Breast epithelium (tissue), 4 donors: ENCODE measurements around the gene RPL37A. TPM values are rescaled to one million over a fixed set of nuclear protein-coding genes. Genes with fewer than 3 reads are reported as not detected.

Experiments
- DNase-seq, 2 donors: peaks; one replicate each; pipeline ENCODE4 v3.0.0-alpha.2; 2019; ENCODE audit warnings: low spot score in 2 of 2
- H3K27ac ChIP-seq, 2 donors: fragments of 200-600 bp; sonication (generic) in 1 of 2; one replicate each; pipeline ENCODE4 v1.5.1; 2016 to 2019; ENCODE audit warnings: mild to moderate bottlenecking in 1 of 2
- H3K27me3 ChIP-seq, 2 donors: fragments of 200-600 bp; sonication (generic) in 1 of 2; one replicate each; pipeline versions ENCODE4 v1.5.1 to v1.6.0; 2017 to 2019; ENCODE audit warnings: control low read depth in 1 of 2, mild to moderate bottlenecking in 1 of 2
- H3K36me3 ChIP-seq: fragments of 200-600 bp; one replicate; pipeline ENCODE4 v1.5.1; 2019
- H3K4me1 ChIP-seq, 2 donors: fragments of 200-600 bp; sonication (generic); one replicate each; pipeline ENCODE4 v1.5.1; 2016 to 2019; ENCODE audit warnings: control low read depth in 1 of 2
- H3K4me3 ChIP-seq, 3 donors: fragments of 200-600 bp; sonication (generic); 1 replicate in 2 of 3; 2 replicates in 1 of 3; pipeline ENCODE4 v1.5.1; 2016 to 2019; ENCODE audit warnings: mild to moderate bottlenecking in 3 of 3, moderate library complexity in 2 of 3
- H3K9me3 ChIP-seq, 2 donors: fragments of 200-600 bp; sonication (generic) in 1 of 2; one replicate each; pipeline ENCODE4 v1.5.1; 2016 to 2019; ENCODE audit warnings: control low read depth in 1 of 2
- CTCF ChIP-seq, 3 donors: fragments of 450-650 bp; IDR thresholded peaks; one replicate each; pipeline ENCODE4 v1.5.1; 2016 to 2017; ENCODE audit warnings: antibody characterized with exemption in 3 of 3, mild to moderate bottlenecking in 3 of 3, moderate library complexity in 3 of 3
- POLR2A ChIP-seq: fragments of 450-650 bp; IDR thresholded peaks from one replicate; pipeline ENCODE4 v1.6.1; 2016; ENCODE audit warnings: antibody characterized with exemption, mild to moderate bottlenecking, moderate library complexity
- POLR2AphosphoS5 ChIP-seq, 3 donors: sonication (generic); formaldehyde crosslinking; IDR thresholded peaks; one replicate each; pipeline ENCODE4 v1.6.1; 2017; ENCODE audit warnings: antibody characterized with exemption in 3 of 3
- intact Hi-C: fragments of 100-400 bp; cut with DNase I; formaldehyde crosslinking; loops from one replicate; pipeline ENCODE4 v1.15.1; 2023; ENCODE audit warnings: low total_unique reads
- total RNA-seq, 3 donors: library from RNA; depleted of rRNA; stranded (reverse); fragments of >200 nt; gene quantifications; one replicate each; pipeline ENCODE4 v1.1.0, GENCODE V29; 2016

The RPL37A gene
- total RNA-seq, 3 donors from 2014 or later, result 1,604 to 2,277 (median 1,692) TPM

DNA sequence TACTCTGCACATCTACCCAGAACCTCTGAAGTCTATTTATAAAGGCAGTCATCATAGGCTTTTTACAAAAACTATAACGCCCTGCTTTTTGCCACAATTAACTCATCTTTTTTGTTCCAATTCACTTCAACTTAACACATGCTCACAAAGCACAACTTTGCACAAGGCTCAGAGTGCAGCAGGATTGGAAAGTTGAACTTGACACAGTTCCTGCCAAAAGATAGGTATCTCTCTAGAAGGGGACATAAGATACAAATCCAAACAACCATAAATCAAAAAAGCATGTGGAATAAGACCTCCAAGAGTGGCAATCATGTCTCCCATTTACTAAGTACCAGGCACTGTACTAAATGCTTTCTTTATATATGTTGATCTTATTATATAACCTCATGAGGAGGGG is 36.2 kb downstream of the RPL37A start:
- Histone ChIP-seq H3K4me3 (no peak overlapping the region), H3K9me3 (no peaks in the 10 kb centered on the region), H3K27me3 (no peaks in the 10 kb centered on the region), H3K4me1 (peaks cover 7 to 18% of the 10 kb centered on the region in 2 donors), H3K36me3 (no peaks in the 10 kb centered on the region), H3K27ac (peak overlapping the region; percentile 83 to 89)
- intact Hi-C loops, result no loop called here
- TF ChIP-seq CTCF (IDR thresholded peaks at IDR 0.05), result no peak
- TF ChIP-seq POLR2AphosphoS5 (IDR thresholded peaks at IDR 0.05), result no peak
- no peak for TF ChIP-seq POLR2A
- DNase-seq, result no peak

DNA sequence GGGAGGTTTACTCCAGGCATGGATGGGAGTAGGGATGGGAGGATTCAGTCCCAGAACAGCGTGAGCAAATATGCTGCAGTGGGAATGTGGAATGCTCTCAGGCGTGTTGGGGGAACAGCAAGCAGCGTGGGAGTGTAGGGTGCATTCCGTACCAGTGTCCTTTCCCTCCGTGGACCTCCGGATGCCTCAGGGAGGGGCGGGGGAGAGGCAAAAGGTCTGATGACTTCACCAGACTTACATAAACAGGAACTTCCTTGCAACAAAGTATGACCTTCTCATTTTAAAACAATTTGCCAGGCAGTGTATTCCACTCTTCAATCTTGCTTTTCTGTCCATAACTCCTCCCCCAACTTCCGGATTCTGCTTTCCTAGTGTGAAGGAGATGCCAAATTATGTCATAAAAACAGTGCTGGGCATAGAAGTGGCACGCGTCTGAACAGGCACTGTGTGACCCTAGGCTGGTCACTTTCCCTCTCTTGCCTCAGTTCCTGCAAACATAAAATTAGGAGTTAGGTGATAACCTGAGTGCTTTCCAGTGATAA is 36.9 kb downstream of the RPL37A start:
- Histone ChIP-seq H3K36me3 (no peaks in the 10 kb centered on the region), H3K9me3 (no peaks in the 10 kb centered on the region), H3K4me1 (peaks cover 7 to 24% of the 10 kb centered on the region in 2 donors), H3K27ac (peak overlapping the region; percentile 83 to 89), H3K27me3 (no peaks in the 10 kb centered on the region), H3K4me3 (peak overlapping the region in 1 of 3 donors; percentile 15)
- TF ChIP-seq POLR2AphosphoS5 (IDR thresholded peaks at IDR 0.05) (peak; percentile 64 to 79 (median 70)), CTCF (IDR thresholded peaks at IDR 0.05) (no peak)
- intact Hi-C loops, result no loop called here
- peak; percentile 67 to 96 for DNase-seq

GRCh38 chr2:216536734-216537210 is 38.1 kb downstream of the RPL37A start:
- no peak for DNase-seq
- intact Hi-C loops, result no loop called here
- Histone ChIP-seq H3K9me3 (no peaks in the 10 kb centered on the region), H3K27ac (peak overlapping the region; percentile 83 to 89), H3K4me1 (peaks cover 7 to 28% of the 10 kb centered on the region in 2 donors), H3K36me3 (no peaks in the 10 kb centered on the region), H3K27me3 (no peaks in the 10 kb centered on the region), H3K4me3 (no peak overlapping the region)
- TF ChIP-seq POLR2A (no peak), CTCF (IDR thresholded peaks at IDR 0.05) (no peak), POLR2AphosphoS5 (IDR thresholded peaks at IDR 0.05) (no peak)

- Histone ChIP-seq H3K4me1 (peaks cover 7 to 28% of the 10 kb centered on the region in 2 donors), H3K9me3 (no peaks in the 10 kb centered on the region), H3K36me3 (no peaks in the 10 kb centered on the region), H3K4me3 (no peak overlapping the region), H3K27ac (peak overlapping the region; percentile 83 to 89), H3K27me3 (no peaks in the 10 kb centered on the region)
- TF ChIP-seq POLR2A (no peak), POLR2AphosphoS5 (IDR thresholded peaks at IDR 0.05) (no peak), CTCF (IDR thresholded peaks at IDR 0.05) (no peak)
- intact Hi-C loops, result no loop called here
- DNase-seq, result no peak
Observed at GRCh38 chr2:216537366-216537765, 38.7 kb downstream of the RPL37A start.

DNA sequence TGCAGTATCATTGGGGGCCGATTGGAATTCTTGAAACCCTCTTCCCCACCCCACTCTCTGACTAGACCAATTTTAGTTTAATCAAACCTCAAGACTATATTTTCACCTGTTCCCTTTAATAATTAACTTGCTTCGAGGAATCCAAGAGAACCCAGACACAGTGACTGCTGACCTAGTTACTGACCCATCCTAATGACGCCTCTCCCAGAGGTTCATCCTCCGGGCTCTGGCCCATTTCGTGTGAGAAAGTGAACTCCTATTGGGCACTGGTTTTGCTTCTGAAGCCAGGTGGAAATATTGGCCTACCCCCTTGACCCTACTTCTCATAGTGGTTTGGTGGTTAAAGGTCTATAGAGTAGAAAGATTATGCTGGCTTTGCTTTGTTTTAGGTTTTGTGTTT is 39.9 kb downstream of the RPL37A start:
- peaks cover 7 to 28% of the 10 kb centered on the region in 2 donors for H3K4me1 ChIP-seq
- TF ChIP-seq POLR2A (no peak), CTCF (IDR thresholded peaks at IDR 0.05) (no peak), POLR2AphosphoS5 (IDR thresholded peaks at IDR 0.05) (no peak)
- no peaks in the 10 kb centered on the region for H3K36me3 ChIP-seq
- no peak for DNase-seq
- H3K4me3 ChIP-seq, result no peak overlapping the region
- intact Hi-C loops, result no loop called here
- no peaks in the 10 kb centered on the region for H3K27me3 ChIP-seq
- no peaks in the 10 kb centered on the region for H3K9me3 ChIP-seq
- H3K27ac ChIP-seq, result peak overlapping the region; percentile 7 to 88
